HepG2 (cell line): ENCODE data around the gene TCEA3.

Source experiments
- POLR2A ChIP-seq, 2 experiments: IDR thresholded peaks; 2 replicates each; pipeline ENCODE4 v1.6.1; 2011; ENCODE audit warnings: low read depth in 2 of 2, low read length in 2 of 2, mild to moderate bottlenecking in 1 of 2, moderate library complexity in 1 of 2; ENCODE audit not compliant: insufficient read depth in 1 of 2
- ZNF407 ChIP-seq: sonication (generic); formaldehyde crosslinking; IDR thresholded peaks from one replicate; pipeline ENCODE4 v1.5.1; 2020; ENCODE audit warnings: mild to moderate bottlenecking, missing genetic modification reagents; ENCODE audit errors: not compliant biosample characterization

DNA sequence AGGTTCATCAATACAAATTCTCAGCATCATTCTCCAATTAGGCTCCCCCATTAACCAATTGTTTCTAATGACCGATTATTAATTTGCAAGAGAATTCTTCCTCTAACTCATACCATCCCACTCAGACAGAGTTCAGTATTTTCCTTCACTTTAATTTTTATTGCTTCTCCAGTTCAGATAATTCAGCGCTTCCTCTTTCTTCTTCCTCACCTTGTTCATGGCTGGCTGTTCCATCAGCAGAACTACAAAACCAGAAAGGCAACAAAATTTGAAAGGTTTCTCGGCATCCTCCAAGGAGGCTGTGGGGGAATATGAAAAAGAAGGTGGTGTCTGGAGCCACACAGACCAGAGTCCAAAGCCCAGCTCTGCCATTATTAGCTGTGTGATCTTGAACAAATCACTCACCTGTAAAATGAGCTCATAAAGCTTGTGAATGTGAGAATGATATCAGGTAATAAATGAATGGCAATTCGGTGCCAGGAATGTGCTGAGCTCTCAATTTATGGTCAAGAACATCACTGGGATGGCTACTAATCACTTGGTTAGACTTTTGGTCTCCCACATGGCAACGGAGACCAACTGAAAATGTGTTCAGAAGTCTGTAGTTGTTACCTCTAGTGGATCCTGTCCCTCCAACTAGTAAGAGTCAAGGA is 43.2 kb downstream of the TCEA3 start:
- TF ChIP-seq ZNF407 (no peak), POLR2A (IDR thresholded peaks at IDR 0.05; ENCODE audit: insufficient read depth in 1 of 2, low read depth in 2 of 2, low read length in 2 of 2) (no peak)
